AG09319 (cell line): ENCODE measurements around the gene FIGNL2.
"Not testable (repeated sequence)": the region's sequence is repeated elsewhere in the genome, so short reads cannot be mapped to it uniquely, and the experiment has no call there.

Source experiments
- DNase-seq: peaks from one replicate; pipeline ENCODE4 v3.0.0-alpha.2; 2010; ENCODE audit warnings: low read depth; ENCODE audit errors: extremely low read depth
- CTCF ChIP-seq: IDR thresholded peaks from 2 replicates; pipeline ENCODE4 v1.5.1; 2011; ENCODE audit warnings: low read depth, mild to moderate bottlenecking, inconsistent platforms, low read length, moderate library complexity

The FIGNL2 gene

DNA sequence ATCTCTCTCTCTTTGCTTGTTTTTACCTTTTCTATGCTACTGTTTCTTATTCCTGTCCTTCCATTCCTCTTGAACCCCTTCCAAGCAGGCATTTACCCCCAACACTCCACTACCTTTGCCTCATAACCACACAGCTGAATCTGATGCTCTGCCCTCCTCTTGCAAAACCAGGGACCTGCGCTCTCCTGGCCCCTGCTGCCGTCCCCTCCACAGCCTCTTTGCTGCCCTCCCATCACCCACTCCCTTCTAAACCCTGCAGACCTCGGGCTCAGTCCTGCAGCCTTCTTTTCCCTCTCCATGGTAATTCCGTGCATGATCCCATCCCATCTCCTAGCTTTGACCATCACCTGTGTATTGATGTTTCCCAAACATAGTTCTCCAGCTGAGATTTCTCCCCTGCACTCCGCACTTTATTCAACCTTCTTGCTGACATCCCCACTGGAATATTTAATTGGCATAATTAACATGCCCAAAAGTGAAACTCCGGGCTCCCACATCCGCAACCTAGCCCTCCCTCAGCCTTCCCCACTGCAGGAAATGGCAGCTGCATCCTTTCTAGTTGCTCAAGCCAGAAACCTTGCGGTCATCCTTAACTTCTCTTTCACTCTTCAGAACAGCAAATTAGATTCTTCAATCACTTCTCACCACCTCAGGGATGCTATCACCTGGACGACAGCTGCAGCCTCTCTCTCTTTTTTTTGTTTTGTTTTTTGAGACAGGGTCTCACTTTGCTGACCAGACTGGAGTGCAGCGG is 16.0 kb downstream of the FIGNL2 start:
- TF ChIP-seq CTCF, result no peak
- DNase-seq, result no peak

GRCh38 chr12:51831817-51832216 is 16.7 kb downstream of the FIGNL2 start:
- DNase-seq, result not testable (repeated sequence)

GRCh38 chr12:51829641-51830040 is 18.9 kb downstream of the FIGNL2 start:
- TF ChIP-seq CTCF, result no peak
- no peak for DNase-seq

DNA sequence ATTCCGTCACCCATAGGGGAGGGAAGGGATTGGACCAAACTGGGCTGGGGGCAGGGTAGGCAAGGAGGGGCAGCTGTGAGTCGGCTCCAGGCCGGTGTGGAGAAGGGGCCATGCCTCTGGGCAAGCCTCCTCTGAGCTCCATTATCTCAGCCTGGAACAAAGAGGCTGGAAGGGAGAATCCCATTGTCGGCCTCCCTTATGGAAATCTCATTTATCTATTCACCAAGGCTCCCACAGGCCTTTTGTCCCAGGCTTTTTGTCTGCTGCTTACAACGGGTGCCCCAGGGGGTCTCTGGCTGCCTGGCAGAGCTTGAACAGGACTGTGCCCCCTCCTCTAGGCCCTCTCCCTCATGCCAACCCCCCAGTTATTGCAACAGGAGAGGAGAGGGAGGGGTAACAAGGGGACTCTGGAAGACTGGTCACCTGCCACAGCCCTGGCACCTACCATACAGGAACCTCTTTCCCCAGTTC is 19.5 kb downstream of the FIGNL2 start:
- no peak for TF ChIP-seq CTCF
- no peak for DNase-seq

DNA sequence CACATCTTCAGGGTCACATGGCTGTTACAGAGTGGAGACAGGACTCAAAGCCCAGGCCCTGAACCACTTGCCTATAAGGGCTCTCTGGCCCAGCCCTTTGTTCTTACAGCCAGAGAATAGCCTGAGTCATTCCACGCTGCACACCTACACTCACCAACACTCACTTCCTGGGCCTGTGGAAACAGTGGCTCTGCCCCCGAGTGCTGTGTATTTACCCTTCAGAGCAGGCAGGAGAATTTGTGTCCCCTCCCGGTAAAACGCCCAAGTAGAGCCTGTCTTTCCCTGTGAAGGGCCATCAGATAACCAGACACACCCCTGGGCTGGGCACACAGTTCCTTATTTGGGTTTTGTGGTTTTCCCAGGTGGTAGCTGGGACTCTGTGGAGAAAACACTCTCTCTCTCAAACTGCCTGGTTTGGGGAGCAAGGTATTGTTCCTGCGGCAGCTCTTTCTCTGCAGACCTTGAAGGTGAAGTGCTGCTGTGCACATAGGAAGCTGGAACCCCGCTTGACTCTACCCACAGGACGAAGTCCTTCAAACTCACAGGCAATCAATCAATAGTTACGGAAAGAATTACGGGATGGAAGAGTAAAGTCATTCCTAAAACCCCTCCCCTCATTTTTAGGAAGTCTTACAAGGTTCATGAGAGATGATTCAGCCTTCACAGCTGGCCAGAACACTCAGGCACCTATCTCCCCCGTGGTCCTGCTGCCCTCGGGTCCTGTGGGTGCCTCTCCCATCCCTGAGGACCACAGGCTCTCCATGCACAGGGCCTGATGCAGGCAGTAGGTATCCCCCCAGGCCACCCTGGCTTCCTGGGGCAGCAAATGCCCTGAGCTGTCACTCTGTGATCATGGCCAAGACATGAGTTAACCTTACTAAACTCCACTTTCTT is 20.3 kb downstream of the FIGNL2 start:
- no peak for DNase-seq
- no peak for TF ChIP-seq CTCF

GRCh38 chr12:51826881-51827280 is 21.6 kb downstream of the FIGNL2 start:
- TF ChIP-seq CTCF, result no peak
- no peak for DNase-seq

GRCh38 chr12:51825216-51825615 is 23.3 kb downstream of the FIGNL2 start:
- no peak for TF ChIP-seq CTCF
- DNase-seq, result no peak
